Nephron (organoid): ENCODE measurements around the gene TJP3.

Experiments
- H3K27ac Mint-ChIP-seq, 3 experiments: 2 replicates each; pipeline ENCODE4 v1.8.0; 2020; ENCODE audit warnings: mixed read lengths in 3 of 3, mild to moderate bottlenecking in 2 of 3, moderate library complexity in 1 of 3
- H3K27me3 Mint-ChIP-seq: 2 replicates; pipeline ENCODE4 v1.8.0; 2021; ENCODE audit warnings: low read depth, mild to moderate bottlenecking, moderate library complexity, mixed read lengths
- H3K36me3 Mint-ChIP-seq: 2 replicates; pipeline ENCODE4 v1.8.0; 2020; ENCODE audit warnings: low read depth, mixed read lengths
- H3K4me1 Mint-ChIP-seq: 2 replicates; pipeline ENCODE4 v1.8.0; 2020; ENCODE audit warnings: mixed read lengths
- H3K4me3 Mint-ChIP-seq, 3 experiments: 2 replicates each; pipeline ENCODE4 v1.8.0; 2020; ENCODE audit warnings: mild to moderate bottlenecking in 3 of 3, mixed read lengths in 3 of 3, moderate library complexity in 2 of 3
- H3K9me3 Mint-ChIP-seq: 2 replicates; pipeline ENCODE4 v1.8.0; 2020; ENCODE audit warnings: mixed read lengths
- CTCF ChIP-seq, 3 experiments: fragments of 200-600 bp; sonication (generic); IDR thresholded peaks; one replicate each; pipeline ENCODE4 v1.5.0; 2021; ENCODE audit warnings: antibody characterized with exemption in 3 of 3; ENCODE audit not compliant: unreplicated experiment in 3 of 3

Gene TJP3

GRCh38 chr19:3697094-3697493 lies 11.1 kb upstream of the TJP3 start:
- no peak for TF ChIP-seq CTCF (IDR thresholded peaks at IDR 0.05; ENCODE audit: unreplicated experiment in 3 of 3)

GRCh38 chr19:3697671-3698385 lies 10.4 kb upstream of the TJP3 start:
- H3K4me3 Mint-ChIP-seq, result peak overlapping the region; percentile 90 to 96 (median 93)
- no peaks in the 10 kb centered on the region for H3K9me3 Mint-ChIP-seq
- TF ChIP-seq CTCF (IDR thresholded peaks at IDR 0.05; ENCODE audit: unreplicated experiment in 3 of 3), result no peak
- peak overlapping the region in 1 of 3 experiments; percentile 42 for H3K27ac Mint-ChIP-seq
- H3K36me3 Mint-ChIP-seq, result no peaks in the 10 kb centered on the region
- H3K4me1 Mint-ChIP-seq, result peaks cover 6% of the 10 kb centered on the region
- no peaks in the 10 kb centered on the region for H3K27me3 Mint-ChIP-seq

More at GRCh38 chr19:3697094-3697493, 11.1 kb upstream of the TJP3 start:
- no peaks in the 10 kb centered on the region for H3K36me3 Mint-ChIP-seq
- no peaks in the 10 kb centered on the region for H3K27me3 Mint-ChIP-seq
- H3K9me3 Mint-ChIP-seq, result no peaks in the 10 kb centered on the region
- peaks cover 6% of the 10 kb centered on the region for H3K4me1 Mint-ChIP-seq
- no peak overlapping the region for H3K27ac Mint-ChIP-seq
- H3K4me3 Mint-ChIP-seq, result peak overlapping the region; percentile 54 to 96 (median 67)

- H3K4me3 Mint-ChIP-seq, result peak overlapping the region; percentile 90 to 96 (median 93)
- H3K4me1 Mint-ChIP-seq, result peaks cover 6% of the 10 kb centered on the region
- no peaks in the 10 kb centered on the region for H3K36me3 Mint-ChIP-seq
- TF ChIP-seq CTCF (IDR thresholded peaks at IDR 0.05; ENCODE audit: unreplicated experiment in 3 of 3), result no peak
- H3K27ac Mint-ChIP-seq, result peak overlapping the region in 2 of 3 experiments; percentile 27 to 42
- no peaks in the 10 kb centered on the region for H3K27me3 Mint-ChIP-seq
- H3K9me3 Mint-ChIP-seq, result no peaks in the 10 kb centered on the region
These were observed 9.7 kb upstream of the TJP3 start for GRCh38 chr19:3698386-3698950.

- no peaks in the 10 kb centered on the region for H3K27me3 Mint-ChIP-seq
- H3K4me3 Mint-ChIP-seq, result peak overlapping the region; percentile 90 to 96 (median 93)
- H3K9me3 Mint-ChIP-seq, result no peaks in the 10 kb centered on the region
- H3K36me3 Mint-ChIP-seq, result no peaks in the 10 kb centered on the region
- TF ChIP-seq CTCF (IDR thresholded peaks at IDR 0.05; ENCODE audit: unreplicated experiment in 3 of 3), result no peak
- peak overlapping the region; percentile 42 to 70 (median 49) for H3K27ac Mint-ChIP-seq
- peaks cover 6% of the 10 kb centered on the region for H3K4me1 Mint-ChIP-seq
These were observed 9.0 kb upstream of the TJP3 start for GRCh38 chr19:3698974-3699740.

- Mint-ChIP-seq H3K9me3 (no peaks in the 10 kb centered on the region), H3K4me1 (peaks cover 6% of the 10 kb centered on the region), H3K36me3 (no peaks in the 10 kb centered on the region), H3K27ac (peak overlapping the region in 2 of 3 experiments; percentile 49 to 70), H3K27me3 (no peaks in the 10 kb centered on the region), H3K4me3 (peak overlapping the region; percentile 90 to 96 (median 93))
- TF ChIP-seq CTCF (IDR thresholded peaks at IDR 0.05; ENCODE audit: unreplicated experiment in 3 of 3), result no peak
These were observed 8.4 kb upstream of the TJP3 start for GRCh38 chr19:3699741-3700241.
